ENCODE measurements around the gene ATP5PF.

Gene ATP5PF

DNA sequence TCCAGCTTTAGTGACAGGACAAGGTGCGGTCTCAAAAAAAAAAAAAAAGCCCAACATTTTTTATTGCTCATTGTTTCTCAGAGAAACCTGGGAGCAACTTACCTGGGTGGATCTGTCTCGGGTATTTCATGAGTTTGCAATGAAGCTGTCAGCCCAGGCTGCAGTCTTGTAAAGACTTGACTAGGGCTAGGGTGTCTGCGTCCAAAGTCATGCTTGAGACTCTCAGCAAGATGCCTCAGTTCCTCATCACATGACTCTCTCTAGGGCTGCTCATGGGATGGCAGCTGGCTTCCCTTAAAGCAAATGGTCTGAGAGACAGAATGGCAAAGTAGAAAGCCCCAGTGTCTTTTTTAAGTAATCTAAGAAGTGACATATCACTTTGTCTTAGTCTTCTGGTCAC, 8.2 kb upstream of the ATP5PF start:
- Histone ChIP-seq H3K9me3 (ENCODE audit: control insufficient read depth, insufficient read depth, low read depth, low read length) (no peaks in the 10 kb centered on the region), H3K4me1 (ENCODE audit: control insufficient read depth, insufficient read depth, low read length) (no peaks in the 10 kb centered on the region), H3K27ac (ENCODE audit: extremely low read depth, low read depth, low read length) (no peak overlapping the region), H3K36me3 (ENCODE audit: control insufficient read depth in 2 of 2, insufficient read depth in 1 of 2, low read length in 2 of 2) (peaks cover 27 to 31% of the 10 kb centered on the region in 2 experiments), H3K4me3 (ENCODE audit: low read depth, low read length) (no peak overlapping the region)
- ChIA-PET POLR2A (interaction anchor here (1.2 kb wide), 1 partner anchor 7 kb away, joined by 3 read pairs; no protein-coding TSS in a partner anchor), CTCF (interaction anchor here (0.6 to 1.0 kb wide), 3 partner anchors 134 to 365 kb away, joined by 3 to 4 read pairs (median 4); no protein-coding TSS in a partner anchor)
- no peak for TF ChIP-seq ZNF473 (tag by site-specific recombination; IDR thresholded peaks at IDR 0.05)
- TF ChIP-seq TCF7L2 (IDR thresholded peaks at IDR 0.05; ENCODE audit: borderline replicate concordance, low read depth, low read length), result no peak
- TF ChIP-seq MZF1 (tag by site-specific recombination; IDR thresholded peaks at IDR 0.05; ENCODE audit: borderline replicate concordance), result no peak
- no peak for TF ChIP-seq ZNF112 (tag by site-specific recombination; IDR thresholded peaks at IDR 0.05)
- TF ChIP-seq, protein P1, sequence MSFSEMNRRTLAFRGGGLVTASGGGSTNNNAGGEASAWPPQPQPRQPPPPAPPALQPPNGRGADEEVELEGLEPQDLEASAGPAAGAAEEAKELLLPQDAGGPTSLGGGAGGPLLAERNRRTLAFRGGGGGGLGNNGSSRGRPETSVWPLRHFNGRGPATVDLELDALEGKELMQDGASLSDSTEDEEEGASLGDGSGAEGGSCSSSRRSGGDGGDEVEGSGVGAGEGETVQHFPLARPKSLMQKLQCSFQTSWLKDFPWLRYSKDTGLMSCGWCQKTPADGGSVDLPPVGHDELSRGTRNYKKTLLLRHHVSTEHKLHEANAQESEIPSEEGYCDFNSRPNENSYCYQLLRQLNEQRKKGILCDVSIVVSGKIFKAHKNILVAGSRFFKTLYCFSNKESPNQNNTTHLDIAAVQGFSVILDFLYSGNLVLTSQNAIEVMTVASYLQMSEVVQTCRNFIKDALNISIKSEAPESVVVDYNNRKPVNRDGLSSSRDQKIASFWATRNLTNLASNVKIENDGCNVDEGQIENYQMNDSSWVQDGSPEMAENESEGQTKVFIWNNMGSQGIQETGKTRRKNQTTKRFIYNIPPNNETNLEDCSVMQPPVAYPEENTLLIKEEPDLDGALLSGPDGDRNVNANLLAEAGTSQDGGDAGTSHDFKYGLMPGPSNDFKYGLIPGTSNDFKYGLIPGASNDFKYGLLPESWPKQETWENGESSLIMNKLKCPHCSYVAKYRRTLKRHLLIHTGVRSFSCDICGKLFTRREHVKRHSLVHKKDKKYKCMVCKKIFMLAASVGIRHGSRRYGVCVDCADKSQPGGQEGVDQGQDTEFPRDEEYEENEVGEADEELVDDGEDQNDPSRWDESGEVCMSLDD (tag by site-specific recombination; IDR thresholded peaks at IDR 0.05), result no peak
- TF ChIP-seq ZNF350 (tag by site-specific recombination; IDR thresholded peaks at IDR 0.05), result no peak
- TF ChIP-seq ELK4 (IDR thresholded peaks at IDR 0.05; ENCODE audit: borderline replicate concordance, low read depth, low read length), result no peak
- TF ChIP-seq ZNF169 (tag by site-specific recombination; IDR thresholded peaks at IDR 0.05), result no peak
- TF ChIP-seq GLIS1 (tag by site-specific recombination; IDR thresholded peaks at IDR 0.05), result no peak
- TF ChIP-seq ZNF423 (tag by site-specific recombination; IDR thresholded peaks at IDR 0.05), result no peak
- no peak for TF ChIP-seq KLF1 (tag by site-specific recombination; IDR thresholded peaks at IDR 0.05)
- TF ChIP-seq ZNF768 (tag by site-specific recombination; IDR thresholded peaks at IDR 0.05), result no peak
- TF ChIP-seq ZSCAN30 (tag by site-specific recombination; IDR thresholded peaks at IDR 0.05), result no peak
- TF ChIP-seq KLF9 (tag by site-specific recombination; IDR thresholded peaks at IDR 0.05; ENCODE audit: low read depth), result no peak
- no peak for TF ChIP-seq ZNF274 (IDR thresholded peaks at IDR 0.05; ENCODE audit: low read length)
- no peak for TF ChIP-seq ZNF274 (tag by site-specific recombination; IDR thresholded peaks at IDR 0.05; ENCODE audit: borderline replicate concordance)

DNA sequence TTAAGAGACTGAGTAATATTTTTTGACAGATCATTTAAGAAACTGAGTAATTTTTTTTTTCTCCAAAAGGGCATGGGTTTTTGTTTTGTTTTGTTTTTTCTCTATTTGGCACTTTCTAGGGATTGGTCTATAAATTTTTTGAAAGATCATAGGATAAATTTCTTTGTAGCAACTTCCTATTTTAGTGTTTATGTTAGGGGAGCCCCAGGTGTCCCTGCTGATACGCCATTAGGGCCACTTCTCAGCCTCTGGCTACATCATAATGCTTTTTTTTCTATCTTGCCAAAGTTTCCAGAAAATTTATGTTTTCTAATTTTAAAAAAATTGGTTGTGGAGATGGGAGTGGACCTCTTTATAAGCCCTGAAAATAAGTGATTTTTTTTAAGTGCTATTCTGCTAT, 2.7 kb upstream of the ATP5PF start:
- H3K27ac ChIP-seq (ENCODE audit: extremely low read depth, low read depth, low read length), result no peak overlapping the region
- H3K4me1 ChIP-seq (ENCODE audit: control insufficient read depth, insufficient read depth, low read length), result peaks cover 12% of the 10 kb centered on the region
- no peak overlapping the region for H3K4me3 ChIP-seq (ENCODE audit: low read depth, low read length)
- peaks cover 3 to 4% of the 10 kb centered on the region in 2 experiments; a peak in 2 of 3 replicates for H3K36me3 ChIP-seq (ENCODE audit: control insufficient read depth in 2 of 2, insufficient read depth in 1 of 2, low read length in 2 of 2)
- CTCF ChIA-PET, result no interaction called here
- no peaks in the 10 kb centered on the region for H3K9me3 ChIP-seq (ENCODE audit: control insufficient read depth, insufficient read depth, low read depth, low read length)
- POLR2A ChIA-PET, result no interaction called here
- TF ChIP-seq CTCF (tag by site-specific recombination; IDR thresholded peaks at IDR 0.05), result no peak
- TF ChIP-seq PRDM1 (tag by site-specific recombination; IDR thresholded peaks at IDR 0.05), result no peak
- TF ChIP-seq ZNF169 (tag by site-specific recombination; IDR thresholded peaks at IDR 0.05), result no peak
- TF ChIP-seq, protein P2, sequence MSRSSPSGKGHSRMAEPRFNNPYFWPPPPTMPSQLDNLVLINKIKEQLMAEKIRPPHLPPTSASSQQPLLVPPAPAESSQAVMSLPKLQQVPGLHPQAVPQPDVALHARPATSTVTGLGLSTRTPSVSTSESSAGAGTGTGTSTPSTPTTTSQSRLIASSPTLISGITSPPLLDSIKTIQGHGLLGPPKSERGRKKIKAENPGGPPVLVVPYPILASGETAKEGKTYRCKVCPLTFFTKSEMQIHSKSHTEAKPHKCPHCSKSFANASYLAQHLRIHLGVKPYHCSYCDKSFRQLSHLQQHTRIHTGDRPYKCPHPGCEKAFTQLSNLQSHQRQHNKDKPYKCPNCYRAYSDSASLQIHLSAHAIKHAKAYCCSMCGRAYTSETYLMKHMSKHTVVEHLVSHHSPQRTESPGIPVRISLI (tag by site-specific recombination; IDR thresholded peaks at IDR 0.05), result peak; percentile 46; the same call in 1 of the 2 replicates
- TF ChIP-seq FEZF1 (tag by site-specific recombination; IDR thresholded peaks at IDR 0.05), result peak; percentile 45; the same call in 1 of the 2 replicates
- TF ChIP-seq SALL2 (tag by site-specific recombination; IDR thresholded peaks at IDR 0.05; ENCODE audit: borderline replicate concordance), result no peak
- TF ChIP-seq, protein P3, sequence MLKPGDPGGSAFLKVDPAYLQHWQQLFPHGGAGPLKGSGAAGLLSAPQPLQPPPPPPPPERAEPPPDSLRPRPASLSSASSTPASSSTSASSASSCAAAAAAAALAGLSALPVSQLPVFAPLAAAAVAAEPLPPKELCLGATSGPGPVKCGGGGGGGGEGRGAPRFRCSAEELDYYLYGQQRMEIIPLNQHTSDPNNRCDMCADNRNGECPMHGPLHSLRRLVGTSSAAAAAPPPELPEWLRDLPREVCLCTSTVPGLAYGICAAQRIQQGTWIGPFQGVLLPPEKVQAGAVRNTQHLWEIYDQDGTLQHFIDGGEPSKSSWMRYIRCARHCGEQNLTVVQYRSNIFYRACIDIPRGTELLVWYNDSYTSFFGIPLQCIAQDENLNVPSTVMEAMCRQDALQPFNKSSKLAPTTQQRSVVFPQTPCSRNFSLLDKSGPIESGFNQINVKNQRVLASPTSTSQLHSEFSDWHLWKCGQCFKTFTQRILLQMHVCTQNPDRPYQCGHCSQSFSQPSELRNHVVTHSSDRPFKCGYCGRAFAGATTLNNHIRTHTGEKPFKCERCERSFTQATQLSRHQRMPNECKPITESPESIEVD (tag by site-specific recombination; IDR thresholded peaks at IDR 0.05), result 0 out of 2 replicates have a peak, but pooled peaks have one; percentile 4
- TF ChIP-seq ZNF2 (tag by site-specific recombination; IDR thresholded peaks at IDR 0.05), result no peak
- no peak for TF ChIP-seq ZNF350 (tag by site-specific recombination; IDR thresholded peaks at IDR 0.05)
- no peak for TF ChIP-seq ZNF629 (tag by site-specific recombination; IDR thresholded peaks at IDR 0.05)
- no peak for TF ChIP-seq ZBTB44 (tag by site-specific recombination; IDR thresholded peaks at IDR 0.05)
